ENCODE data around the gene SMOC2. TPM values are rescaled to one million over a fixed set of nuclear protein-coding genes. Genes with fewer than 3 reads are reported as not detected.
"Not testable (repeated sequence)": the region's sequence is repeated elsewhere in the genome, so short reads cannot be mapped to it uniquely, and the experiment has no call there.

SMOC2 gene
- total RNA-seq, 4 donors from 2014 or later = 45.8 to 130 (median 84.0) TPM

DNA sequence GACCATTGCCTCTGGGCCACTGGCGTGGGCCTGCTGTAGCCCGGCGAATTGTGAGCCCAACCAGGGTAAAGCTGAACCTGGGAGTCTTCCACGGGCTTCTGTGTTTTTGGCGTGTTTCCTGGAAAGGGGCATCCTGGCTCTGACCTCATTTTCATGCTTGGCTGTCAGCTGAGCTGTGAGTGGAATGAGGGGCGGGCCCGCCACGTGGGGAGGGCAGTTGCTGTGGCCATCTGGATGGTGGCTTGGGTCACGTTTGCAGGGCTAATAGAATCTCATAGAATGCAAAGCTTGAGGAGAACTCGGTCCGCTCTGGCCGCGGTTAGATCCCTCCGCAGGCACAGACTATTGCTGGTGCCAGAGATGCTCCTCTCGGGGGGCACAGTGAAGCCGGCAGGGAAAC, 263.0 kb downstream of the SMOC2 start:
- Histone ChIP-seq H3K36me3 (no peaks in the 10 kb centered on the region), H3K9me3 (no peaks in the 10 kb centered on the region), H3K27me3 (no peaks in the 10 kb centered on the region), H3K4me3 (no peak overlapping the region), H3K4me1 (peaks cover 0 to 38% (median 32%) of the 10 kb centered on the region in 4 donors), H3K27ac (replicated peaks in 1 of 4) (no peak overlapping the region)
- 73% methylated on average over 16 of the region's 16 CpGs for WGBS
- DNase-seq (ENCODE audit: extremely low spot score) = no peak
- intact Hi-C loops (cut with DNase I) = no loop called here
- TF ChIP-seq POLR2A (IDR thresholded peaks at IDR 0.05; ENCODE audit: low read depth) (no peak), POLR2AphosphoS5 (IDR thresholded peaks at IDR 0.05) (no peak), EP300 (IDR thresholded peaks at IDR 0.05) (no peak)
- TF ChIP-seq, protein P1, sequence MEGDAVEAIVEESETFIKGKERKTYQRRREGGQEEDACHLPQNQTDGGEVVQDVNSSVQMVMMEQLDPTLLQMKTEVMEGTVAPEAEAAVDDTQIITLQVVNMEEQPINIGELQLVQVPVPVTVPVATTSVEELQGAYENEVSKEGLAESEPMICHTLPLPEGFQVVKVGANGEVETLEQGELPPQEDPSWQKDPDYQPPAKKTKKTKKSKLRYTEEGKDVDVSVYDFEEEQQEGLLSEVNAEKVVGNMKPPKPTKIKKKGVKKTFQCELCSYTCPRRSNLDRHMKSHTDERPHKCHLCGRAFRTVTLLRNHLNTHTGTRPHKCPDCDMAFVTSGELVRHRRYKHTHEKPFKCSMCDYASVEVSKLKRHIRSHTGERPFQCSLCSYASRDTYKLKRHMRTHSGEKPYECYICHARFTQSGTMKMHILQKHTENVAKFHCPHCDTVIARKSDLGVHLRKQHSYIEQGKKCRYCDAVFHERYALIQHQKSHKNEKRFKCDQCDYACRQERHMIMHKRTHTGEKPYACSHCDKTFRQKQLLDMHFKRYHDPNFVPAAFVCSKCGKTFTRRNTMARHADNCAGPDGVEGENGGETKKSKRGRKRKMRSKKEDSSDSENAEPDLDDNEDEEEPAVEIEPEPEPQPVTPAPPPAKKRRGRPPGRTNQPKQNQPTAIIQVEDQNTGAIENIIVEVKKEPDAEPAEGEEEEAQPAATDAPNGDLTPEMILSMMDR (IDR thresholded peaks at IDR 0.05) = no peak

DNA sequence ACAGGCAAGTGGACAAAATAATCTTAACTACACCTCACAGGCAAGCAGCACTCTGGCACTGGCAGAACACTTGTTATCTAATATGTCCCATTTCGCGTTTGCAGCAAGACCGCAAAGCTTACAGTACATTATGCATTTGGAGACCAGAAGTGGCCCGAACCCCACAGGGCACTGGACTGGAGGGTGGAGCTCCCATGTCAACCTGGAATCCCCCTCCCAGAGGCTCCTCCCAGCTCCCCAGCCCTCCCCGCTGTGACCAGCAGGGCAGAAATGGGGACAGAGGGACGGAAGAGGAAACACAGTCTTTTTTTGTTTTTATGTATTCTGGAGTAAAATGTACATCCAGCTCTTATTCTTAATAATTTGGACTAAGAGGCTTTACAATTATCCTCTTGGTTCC, 263.7 kb downstream of the SMOC2 start:
- Histone ChIP-seq H3K27ac (replicated peaks in 1 of 4) (no peak overlapping the region), H3K4me1 (peaks cover 0 to 31% (median 25%) of the 10 kb centered on the region in 4 donors), H3K9me3 (no peaks in the 10 kb centered on the region), H3K36me3 (no peaks in the 10 kb centered on the region), H3K4me3 (no peak overlapping the region), H3K27me3 (no peaks in the 10 kb centered on the region)
- no peak for DNase-seq (ENCODE audit: extremely low spot score)
- TF ChIP-seq EP300 (IDR thresholded peaks at IDR 0.05) (no peak), POLR2A (IDR thresholded peaks at IDR 0.05; ENCODE audit: low read depth) (no peak), POLR2AphosphoS5 (IDR thresholded peaks at IDR 0.05) (no peak)
- TF ChIP-seq, protein P1 (IDR thresholded peaks at IDR 0.05) = no peak
- 89% methylated on average over 6 of the region's 6 CpGs for WGBS
- intact Hi-C loops (cut with DNase I) = no loop called here

DNA sequence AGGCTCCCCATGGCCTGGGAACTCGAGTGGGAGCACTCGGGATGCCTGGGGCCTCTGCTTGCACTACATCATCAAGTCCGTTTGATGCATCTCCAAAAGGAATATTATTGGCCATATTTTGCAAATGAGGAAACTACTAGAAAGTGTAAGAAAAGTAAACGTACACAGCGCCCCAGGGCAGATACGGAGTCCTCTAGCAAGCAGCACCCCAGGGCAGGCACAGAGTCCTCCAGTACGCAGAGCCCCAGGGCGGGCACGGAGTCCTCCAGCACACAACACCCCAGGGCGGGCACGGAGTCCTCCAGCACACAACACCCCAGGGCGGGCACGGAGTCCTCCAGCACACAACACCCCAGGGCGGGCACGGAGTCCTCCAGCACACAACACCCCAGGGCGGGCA, 264.3 kb downstream of the SMOC2 start:
- DNase-seq (ENCODE audit: extremely low spot score); H3K36me3 ChIP-seq; H3K9me3 ChIP-seq; H3K27me3 ChIP-seq; intact Hi-C loops (cut with DNase I); H3K27ac ChIP-seq (replicated peaks in 1 of 4); H3K4me3 ChIP-seq: not testable (repeated sequence)
- WGBS = 85% methylated on average over 6 of the region's 16 CpGs
- H3K4me1 ChIP-seq = peaks cover 0 to 25% (median 19%) of the 10 kb centered on the region in 4 donors

DNA sequence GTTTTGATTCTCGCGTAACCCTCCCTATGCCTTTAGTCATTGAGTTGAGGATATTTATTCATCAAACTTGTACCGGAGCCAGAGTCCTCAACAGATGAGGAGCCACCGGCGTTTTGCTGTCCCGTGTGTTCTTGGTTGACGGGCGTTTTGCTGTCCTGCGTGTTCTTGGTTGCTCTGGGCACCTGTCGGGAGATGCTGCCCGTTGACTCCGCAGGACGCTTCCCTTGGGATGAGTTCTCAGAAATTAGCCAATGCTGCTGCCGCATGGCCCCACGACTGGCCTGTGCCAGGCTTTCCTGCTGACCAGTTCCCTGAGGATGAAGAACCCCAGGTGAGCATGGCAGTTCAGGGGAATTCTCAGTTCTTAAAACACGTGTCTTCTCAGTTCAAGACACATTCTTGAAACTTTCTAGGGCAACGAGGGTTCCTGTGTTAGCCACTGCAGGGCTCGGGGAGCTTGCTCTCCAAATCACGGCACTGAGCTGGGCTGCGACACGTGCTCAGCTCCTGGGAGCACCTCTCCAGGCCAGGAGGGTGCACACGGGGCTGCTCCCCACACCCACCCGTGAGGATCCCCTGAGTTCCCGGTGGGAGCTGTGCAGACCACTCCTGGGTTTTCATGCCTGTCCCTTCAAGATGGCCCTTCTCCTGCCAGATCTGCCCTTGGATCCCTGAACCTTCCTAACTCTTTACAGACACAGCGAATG, 265.6 kb downstream of the SMOC2 start:
- Histone ChIP-seq H3K9me3 (no peaks in the 10 kb centered on the region), H3K27ac (replicated peaks in 1 of 4) (no peak overlapping the region), H3K4me3 (no peak overlapping the region), H3K27me3 (peaks cover 0 to under 1% (median 0%) of the 10 kb centered on the region in 4 donors), H3K4me1 (peaks cover 0 to 25% (median 12%) of the 10 kb centered on the region in 4 donors), H3K36me3 (no peaks in the 10 kb centered on the region)
- TF ChIP-seq, protein P1 (IDR thresholded peaks at IDR 0.05) = no peak
- TF ChIP-seq EP300 (IDR thresholded peaks at IDR 0.05) (no peak), POLR2A (IDR thresholded peaks at IDR 0.05; ENCODE audit: low read depth) (no peak), POLR2AphosphoS5 (IDR thresholded peaks at IDR 0.05) (no peak)
- DNase-seq (ENCODE audit: extremely low spot score) = no peak
- 93% methylated on average over 20 of the region's 25 CpGs for WGBS
- intact Hi-C loops (cut with DNase I) = no loop called here

DNA sequence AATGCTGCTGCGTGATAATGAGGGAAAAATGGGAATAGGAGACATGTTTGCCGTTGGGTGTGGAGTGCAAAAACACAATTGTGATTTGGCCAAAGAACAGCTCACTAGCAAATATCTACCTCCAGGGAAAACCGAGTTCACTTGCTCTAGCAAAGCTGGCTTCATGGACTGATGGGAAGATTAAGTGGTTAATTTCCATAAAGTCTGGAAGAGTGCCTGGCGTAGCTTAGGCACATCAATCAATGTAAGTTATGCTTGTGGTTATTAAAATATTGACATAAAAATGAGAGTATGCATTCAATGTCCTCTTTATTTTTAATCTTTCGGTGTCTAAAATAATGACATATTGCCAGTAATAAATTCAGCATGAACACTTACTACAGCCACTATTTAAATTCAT, 267.5 kb downstream of the SMOC2 start:
- intact Hi-C loops (cut with DNase I) = no loop called here
- 58% methylated on average over 5 of the region's 5 CpGs for WGBS
- no peaks in the 10 kb centered on the region for H3K9me3 ChIP-seq
- H3K27ac ChIP-seq (replicated peaks in 1 of 4) = no peak overlapping the region
- H3K27me3 ChIP-seq = peaks cover 0 to 4% (median 0%) of the 10 kb centered on the region in 4 donors
- H3K4me3 ChIP-seq = no peak overlapping the region
- H3K4me1 ChIP-seq = peaks cover 0 to 27% (median 14%) of the 10 kb centered on the region in 4 donors
- DNase-seq (ENCODE audit: extremely low spot score) = no peak
- TF ChIP-seq, protein P1 (IDR thresholded peaks at IDR 0.05) = no peak
- no peak for TF ChIP-seq POLR2AphosphoS5 (IDR thresholded peaks at IDR 0.05)
- TF ChIP-seq POLR2A (IDR thresholded peaks at IDR 0.05; ENCODE audit: low read depth) = no peak
- no peak for TF ChIP-seq EP300 (IDR thresholded peaks at IDR 0.05)
- no peaks in the 10 kb centered on the region for H3K36me3 ChIP-seq
